NCI-H146 treated with DMSO at 0.1 percent for 48 hours (cell line): ENCODE measurements around the gene ATAD3A.
"Not testable (repeated sequence)": the region's sequence is repeated elsewhere in the genome, so short reads cannot be mapped to it uniquely, and the experiment has no call there.

Source experiments
- DNase-seq: peaks from one replicate; lab custom pipeline; 2025; ENCODE audit not compliant: unreplicated experiment; lab: John Stamatoyannopoulos, UW

The ATAD3A gene

DNA sequence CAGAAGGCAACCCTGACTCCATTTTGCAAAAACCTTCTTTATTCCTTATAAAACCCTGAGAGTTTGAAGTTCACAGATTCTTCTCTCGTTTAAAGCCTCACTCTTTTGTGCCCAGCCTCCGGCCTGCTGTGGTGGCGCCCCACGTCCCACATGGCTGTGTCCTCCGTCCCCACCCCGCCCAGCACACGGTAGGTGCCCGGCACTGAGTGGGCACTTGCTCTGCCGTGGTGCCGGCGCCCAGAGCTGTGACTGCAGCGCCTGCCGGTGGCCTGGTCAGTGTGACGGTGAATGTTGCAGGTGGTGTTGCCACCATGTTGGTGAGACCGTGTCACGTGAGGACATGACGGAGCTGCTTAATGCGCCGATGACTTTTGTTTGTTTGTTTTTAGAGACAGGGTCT lies 9.4 kb downstream of the ATAD3A start:
- no peak for DNase-seq

DNA sequence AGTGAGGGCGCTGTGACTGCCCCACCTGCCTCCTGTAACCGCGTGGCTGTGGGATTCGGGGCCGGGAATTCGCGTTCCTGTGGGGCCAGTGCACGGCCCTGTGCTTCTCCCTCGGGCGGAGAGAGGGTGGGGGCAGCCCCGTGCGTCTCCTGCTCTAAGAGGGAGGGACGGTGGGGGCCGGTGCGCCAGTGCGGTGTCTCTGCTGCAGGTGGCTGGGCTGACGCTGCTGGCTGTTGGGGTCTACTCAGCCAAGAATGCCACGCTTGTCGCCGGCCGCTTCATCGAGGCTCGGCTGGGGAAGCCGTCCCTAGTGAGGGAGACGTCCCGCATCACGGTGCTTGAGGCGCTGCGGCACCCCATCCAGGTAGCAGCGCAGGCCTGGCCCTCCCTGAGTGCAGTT lies 10.6 kb downstream of the ATAD3A start:
- not testable (repeated sequence) for DNase-seq

DNA sequence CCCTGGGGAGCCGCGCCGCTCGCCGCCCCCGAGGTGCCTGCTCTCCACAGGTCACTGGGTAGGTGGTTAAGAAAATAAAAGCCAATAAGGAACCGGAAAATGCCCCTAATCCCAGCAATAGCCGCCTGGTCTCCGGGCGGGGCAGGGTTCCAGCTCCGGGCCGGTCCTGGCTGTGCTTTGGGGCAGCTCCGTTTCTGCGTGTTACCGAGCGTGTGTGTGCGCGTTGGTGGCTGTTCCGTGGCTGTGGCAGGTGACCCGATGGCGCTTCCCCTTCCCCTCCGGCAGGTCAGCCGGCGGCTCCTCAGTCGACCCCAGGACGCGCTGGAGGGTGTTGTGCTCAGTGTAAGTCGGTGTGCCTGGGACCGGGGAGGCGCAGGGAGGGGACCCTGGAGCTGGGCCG lies 11.3 kb downstream of the ATAD3A start:
- DNase-seq: not testable (repeated sequence)

DNA sequence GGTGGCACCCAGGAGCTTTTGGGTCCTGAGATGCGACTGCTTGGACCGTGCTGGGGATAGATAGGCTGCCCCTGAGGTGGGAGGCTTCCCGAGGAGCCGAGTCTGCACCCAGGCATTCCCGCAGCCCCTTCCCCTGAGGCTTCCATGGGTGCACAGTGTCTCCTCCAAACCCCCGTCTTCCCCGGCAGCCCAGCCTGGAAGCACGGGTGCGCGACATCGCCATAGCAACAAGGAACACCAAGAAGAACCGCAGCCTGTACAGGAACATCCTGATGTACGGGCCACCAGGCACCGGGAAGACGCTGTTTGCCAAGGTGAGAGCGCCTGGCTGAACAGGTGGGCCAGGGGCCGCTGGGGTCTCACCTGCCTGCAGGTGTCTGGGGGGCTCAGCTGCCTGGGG lies 11.7 kb downstream of the ATAD3A start:
- not testable (repeated sequence) for DNase-seq

DNA sequence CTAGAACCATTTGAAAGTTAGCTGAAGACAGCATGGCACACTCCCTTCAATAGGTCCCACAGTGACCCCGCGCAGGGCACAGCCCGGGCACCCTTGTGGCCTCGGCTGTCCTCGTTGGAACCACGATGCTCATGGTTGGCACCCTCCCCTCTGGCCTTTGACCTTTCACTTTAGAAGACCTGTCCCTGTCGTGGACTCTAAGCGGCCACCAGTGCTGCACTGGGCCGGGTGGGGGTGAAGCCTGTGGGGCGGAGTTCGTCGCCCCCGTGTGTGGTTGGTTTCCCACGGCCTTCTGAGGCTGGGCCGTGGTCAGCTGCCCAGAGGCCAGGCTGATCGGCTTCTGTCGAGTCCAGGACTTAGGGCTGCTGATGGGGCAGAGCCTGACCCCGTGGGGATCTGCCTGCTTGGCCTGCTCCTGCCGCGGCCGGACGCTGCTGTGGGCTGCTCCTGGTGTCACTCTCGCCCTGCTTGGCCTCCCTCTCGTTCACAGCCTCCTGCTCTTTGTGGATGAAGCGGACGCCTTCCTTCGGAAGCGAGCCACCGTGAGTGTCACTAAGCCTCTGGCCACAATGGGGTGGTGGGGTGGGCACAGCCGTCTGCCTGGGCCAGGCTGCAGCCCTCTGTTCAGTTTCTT lies 12.9 kb downstream of the ATAD3A start:
- DNase-seq: not testable (repeated sequence)

DNA sequence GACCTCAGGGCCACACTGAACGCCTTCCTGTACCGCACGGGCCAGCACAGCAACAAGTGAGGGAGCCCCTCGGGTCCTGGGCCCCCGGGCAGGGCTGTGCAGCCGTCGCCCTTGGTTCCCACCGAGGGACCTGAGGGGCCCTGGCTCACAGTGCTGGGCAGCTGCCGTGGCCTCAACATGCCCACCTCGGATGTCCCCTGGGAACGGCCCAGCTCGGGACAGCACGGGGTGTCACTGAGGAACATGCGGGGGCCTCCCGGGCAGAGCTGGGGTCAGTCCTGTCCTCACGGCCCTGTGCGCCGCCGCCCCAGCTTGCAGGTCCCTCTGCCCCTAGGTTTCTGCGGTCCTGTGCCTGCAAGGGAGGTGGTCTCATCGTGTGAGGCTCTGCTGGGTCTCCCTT lies 14.5 kb downstream of the ATAD3A start:
- not testable (repeated sequence) for DNase-seq

DNA sequence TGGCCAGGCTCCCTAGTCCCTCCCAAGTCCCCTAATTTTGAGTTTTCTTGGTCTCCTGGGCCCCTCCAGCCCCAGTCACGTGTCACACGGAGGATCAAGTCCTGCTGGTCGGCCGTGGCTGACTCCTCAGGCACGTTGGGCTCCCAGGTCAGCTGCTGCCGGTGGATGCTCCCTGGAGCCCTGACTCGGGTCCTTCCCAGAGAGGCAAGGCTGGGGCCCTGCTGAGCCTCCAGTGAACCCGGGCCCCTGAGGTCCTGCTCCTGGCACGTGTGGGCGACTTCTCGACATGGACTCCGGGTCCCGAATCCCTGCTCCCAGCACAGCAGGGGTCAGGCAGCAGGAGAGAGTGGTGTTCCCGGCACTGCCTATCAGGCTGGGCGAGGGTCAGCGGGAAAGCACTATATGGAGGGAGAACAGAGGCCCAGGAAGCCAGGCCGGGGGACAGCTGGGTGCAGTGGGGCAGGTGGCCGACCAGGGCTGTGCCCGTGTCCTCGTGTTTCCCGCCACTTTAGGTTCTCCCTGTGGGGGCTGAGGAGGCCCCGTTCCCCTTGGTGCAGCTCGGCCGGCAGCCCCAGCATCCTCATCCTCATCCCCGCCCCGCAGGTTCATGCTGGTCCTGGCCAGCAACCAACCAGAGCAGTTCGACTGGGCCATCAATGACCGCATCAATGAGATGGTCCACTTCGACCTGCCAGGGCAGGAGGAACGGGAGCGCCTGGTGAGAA lies 15.3 kb downstream of the ATAD3A start:
- DNase-seq: no peak

DNA sequence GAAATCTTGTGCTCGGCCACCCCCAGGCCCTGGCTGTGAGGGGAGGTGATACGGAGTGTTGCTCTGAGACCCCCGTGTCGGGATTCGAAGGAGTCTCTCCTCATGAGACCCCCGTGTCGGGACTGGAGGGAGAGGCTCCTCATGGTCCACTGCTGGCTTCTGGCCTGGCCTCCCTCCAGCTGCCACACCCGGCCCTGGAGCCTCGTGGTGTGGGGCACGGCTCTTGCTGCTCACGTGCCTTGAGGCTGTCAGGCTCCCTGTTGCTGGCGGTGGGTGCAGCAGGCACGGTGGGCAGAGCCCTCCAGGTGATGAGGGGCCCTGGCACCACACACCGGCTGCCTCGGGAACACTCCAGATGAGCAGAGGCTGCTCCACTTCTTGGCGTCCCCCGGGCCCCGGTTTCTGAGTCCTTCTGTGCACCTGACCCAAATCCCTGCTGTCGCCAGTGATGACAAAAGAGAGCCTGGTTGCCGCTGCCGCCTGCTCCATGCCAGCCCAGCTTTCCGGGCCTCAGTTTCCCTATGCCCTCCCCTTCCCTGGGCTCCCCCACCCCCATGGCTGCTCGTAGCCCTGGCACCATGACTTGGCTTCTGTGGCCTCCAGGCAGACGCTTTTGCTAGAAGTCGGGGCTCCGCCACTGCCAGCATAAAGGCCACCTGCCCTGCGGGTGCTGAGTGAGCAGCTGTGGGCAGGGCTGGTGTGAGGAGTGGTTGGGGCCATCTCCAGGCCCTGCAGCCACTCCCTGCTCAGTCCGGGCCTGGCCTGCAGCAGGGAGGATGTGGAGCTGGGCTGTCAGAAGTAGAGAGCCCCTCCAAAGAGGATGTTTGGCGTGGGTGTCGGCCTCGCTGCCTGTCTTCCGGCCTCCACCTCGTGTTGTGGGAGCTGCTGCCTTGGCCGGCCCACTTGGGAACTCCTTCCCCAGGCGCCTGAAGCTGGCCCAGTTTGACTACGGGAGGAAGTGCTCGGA lies 16.6 kb downstream of the ATAD3A start:
- DNase-seq: no peak

DNA sequence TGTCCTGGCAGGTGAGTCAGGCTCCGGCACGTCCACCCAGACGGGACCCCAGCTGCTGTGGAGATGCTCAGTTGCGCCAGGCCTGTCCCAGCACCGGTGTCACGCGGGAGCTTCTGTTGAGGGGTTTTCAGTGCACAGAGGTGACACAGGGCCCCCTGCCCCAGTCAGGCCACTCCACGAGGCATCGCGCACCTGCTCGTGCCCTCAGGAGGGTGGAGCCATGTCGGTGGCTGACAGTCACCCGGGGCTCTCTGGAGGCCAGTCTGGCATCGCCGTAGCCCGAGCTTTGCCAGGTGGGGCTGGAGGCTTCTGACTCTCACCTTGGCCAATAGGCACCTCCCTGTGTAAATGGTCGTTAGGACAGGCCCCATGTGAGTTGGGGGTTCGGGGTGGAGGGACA lies 17.4 kb downstream of the ATAD3A start:
- no peak for DNase-seq

DNA sequence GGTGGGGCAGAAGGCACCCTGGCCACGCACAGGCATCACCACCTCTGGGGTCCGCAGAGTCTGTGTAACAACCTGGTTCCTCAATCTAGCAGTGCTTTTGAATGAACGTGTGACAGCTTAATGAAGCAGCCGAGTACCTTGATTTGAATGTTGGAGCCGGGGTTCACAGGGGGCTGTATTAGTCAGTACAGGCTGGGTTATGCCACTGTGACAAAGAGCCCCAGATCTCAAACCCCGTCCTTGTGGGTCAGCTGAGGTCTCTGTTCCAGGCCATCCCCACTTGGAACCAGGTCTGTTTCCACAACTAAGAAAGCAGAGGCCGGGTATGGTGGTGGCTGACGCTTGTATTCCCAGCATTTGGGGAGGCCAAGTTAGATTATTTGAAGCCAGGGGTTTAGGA lies 18.0 kb downstream of the ATAD3A start:
- DNase-seq: no peak

DNA sequence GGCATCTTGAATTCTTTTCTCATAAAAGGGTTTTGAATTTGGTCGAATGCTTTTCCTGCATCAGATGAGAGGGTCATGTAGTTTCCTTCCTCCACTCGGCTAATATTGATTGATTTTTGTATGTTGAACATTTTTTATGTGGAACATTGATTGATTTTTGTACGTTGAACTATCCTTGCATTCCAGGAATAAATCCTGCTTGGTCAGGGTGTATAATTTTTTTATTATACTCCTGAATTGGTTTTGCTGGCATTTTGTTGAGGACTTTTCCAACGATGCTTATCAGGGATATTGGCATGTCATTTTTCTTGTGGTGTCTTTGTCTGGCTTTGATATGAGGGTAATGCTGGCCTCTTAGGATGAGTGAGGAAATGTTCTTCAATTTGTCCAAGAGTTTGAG lies 20.0 kb downstream of the ATAD3A start:
- no peak for DNase-seq

DNA sequence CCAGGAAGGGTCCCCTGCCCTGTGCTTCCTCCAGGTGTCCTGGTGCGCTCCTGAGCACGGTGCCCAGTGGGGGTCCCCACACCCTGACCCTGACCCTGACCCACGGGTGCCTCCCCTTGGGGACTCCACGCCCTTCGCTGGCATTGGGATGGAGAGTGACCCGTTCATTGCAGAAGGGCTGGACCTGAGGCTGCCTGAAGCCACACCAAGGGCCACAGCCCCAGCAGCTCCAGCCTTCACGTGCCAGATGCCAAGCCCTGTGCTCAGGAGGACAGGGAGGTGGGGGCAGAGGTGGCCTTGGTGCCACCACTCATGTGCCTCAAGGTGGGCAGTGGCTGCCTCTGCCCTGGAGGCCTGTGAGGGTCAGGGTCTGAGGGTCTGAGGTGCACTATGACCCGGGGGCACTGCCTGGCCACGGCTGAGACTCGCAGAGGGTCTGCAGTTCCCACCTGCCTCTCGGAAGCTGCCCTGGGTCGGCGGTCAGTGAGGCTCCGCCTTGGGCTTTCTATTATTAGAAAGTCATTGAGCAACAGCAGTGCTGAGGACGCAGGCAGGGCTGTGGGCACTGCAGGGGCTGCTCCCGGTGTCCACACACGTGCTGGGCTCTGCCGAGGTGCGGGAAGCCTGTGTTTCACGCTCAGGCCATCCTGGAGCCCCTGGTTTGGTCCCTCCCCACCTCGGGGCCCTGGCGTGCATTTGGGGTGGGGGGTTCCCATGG lies 21.4 kb downstream of the ATAD3A start:
- DNase-seq: not testable (repeated sequence)

DNA sequence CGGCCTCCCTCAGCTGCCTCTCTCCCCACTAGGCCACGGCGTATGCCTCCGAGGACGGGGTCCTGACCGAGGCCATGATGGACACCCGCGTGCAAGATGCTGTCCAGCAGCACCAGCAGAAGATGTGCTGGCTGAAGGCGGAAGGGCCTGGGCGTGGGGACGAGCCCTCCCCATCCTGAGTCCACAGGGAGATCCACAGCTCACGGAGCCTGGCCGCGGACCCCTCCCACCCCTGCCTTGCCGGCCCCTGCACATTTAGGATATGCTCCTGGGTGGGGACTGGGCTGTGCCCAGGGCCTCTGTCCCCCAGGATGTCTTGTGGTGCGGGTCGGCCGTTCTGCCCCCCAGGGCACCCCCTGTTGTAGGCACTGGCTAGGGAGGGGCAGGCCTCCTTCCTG lies 21.9 kb downstream of the ATAD3A start:
- DNase-seq: not testable (repeated sequence)

DNA sequence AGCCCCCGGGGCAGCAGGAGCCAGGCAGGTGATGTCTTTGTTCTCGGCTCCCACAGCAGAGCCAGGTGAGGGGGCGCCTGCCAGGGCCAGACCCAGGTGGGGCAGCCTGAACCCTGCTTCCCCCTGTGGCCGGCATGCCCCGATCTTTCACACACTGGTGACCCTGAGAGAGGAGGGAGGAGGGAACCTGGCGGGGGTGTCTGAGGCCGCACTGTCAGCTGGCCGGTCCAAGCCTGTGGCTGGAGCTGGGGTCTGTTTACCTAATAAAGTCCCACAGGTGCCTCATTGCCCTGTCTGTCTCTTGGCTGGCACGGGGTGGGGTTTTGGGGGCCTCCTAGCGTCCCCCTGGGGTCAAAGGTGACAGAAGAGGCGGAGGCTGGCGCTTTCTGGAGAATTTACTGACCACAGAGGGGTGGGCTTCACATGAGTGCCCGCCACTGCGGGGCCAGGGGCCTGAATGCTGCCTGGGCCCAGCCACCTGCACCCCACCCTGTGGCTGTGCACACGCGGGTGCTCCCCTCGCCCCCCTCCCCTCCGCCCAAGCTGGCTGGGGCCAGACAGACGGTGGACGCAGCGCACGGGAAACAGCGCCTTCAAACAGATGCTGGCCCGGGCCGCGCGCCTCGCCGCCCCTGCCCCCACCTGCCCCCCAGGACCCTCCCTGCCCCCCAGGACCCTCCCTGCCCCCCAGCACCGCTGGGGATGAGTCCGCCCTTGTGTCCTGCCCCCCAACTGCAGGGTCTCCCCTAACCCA lies 22.6 kb downstream of the ATAD3A start:
- DNase-seq: no peak

DNA sequence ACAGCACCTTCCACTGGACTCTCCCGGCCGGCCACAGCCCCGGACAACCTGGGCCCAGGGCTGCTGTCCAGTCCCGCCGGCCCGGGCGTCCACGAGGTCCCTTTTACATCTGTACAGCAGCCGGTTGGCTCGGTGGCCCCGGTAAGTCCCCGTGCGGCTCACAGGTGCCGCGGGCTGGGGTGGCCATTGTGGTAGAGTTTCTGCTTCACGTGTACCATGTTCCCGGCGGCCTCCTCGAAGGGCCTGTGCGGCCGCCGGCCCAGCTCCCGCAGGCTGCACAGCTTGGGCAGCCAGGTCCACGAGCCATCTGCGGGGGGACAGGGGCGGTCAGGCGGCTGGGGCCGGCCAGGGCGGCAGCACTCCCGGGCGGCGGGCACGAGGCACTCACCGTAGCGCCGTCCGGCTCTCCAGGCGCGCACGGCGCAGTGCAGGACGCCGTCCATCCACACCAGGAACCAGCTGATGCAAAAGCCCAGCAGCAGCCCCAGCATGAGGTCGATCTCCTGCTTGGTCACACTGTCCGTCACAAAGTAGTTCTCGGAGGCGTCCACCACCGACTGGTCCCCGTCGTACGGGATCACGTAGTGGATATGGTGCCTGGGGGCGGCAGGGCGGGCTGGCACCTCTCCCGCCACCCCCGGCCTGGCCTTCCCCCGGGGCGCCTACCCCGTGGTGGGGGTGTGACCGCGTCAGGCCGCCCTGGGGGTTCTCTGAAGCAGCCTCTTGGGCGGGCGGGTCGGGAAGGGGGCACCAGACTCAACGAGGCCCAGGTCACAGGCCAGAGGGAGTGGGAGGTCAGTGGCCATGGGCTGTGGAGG lies 23.4 kb downstream of the ATAD3A start:
- no peak for DNase-seq

DNA sequence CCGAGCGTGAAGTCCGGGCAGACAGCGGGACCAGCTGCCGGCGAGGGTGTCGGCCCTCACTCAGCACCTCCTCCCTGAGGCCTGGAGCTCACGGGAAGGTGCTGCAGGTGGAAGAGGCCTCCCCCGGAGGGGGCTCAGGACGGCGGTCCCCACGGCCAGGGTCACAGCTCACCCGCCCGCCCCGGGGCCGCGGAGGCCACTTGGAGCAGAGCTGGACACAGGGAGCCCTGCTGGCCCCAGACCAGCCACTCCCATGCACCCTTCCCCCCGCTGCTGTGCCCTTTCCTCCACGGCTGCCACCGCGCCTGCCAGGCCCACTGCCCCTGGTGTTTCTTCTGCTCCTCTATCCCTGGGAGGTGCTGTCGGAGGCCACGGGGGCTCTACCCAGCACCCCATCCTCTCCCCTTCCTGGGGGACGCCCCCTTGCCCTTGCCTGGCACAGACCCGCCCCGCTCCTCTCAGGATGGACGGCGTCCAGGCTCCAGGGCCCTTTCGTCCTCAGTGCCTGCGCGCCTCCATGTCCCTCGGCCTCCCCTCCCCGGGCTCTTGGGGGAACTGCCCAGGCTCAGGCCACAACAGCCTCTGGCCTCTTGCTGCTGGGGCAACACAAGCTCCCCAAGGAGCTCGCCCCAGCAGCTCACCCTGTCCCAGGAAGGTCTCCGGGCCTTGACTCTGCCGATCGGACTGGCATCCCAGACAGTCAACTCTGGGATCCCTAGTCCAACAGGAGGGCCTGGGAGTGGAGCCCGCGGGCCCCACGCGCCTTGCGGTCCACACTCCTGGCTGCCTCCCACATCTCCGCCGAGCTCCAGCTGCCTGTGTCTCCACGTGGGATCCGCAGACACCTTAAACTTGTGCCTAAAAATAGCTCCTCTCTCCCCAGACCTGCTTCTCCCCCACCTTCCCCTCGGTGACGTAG lies 24.3 kb downstream of the ATAD3A start:
- DNase-seq: no peak

DNA sequence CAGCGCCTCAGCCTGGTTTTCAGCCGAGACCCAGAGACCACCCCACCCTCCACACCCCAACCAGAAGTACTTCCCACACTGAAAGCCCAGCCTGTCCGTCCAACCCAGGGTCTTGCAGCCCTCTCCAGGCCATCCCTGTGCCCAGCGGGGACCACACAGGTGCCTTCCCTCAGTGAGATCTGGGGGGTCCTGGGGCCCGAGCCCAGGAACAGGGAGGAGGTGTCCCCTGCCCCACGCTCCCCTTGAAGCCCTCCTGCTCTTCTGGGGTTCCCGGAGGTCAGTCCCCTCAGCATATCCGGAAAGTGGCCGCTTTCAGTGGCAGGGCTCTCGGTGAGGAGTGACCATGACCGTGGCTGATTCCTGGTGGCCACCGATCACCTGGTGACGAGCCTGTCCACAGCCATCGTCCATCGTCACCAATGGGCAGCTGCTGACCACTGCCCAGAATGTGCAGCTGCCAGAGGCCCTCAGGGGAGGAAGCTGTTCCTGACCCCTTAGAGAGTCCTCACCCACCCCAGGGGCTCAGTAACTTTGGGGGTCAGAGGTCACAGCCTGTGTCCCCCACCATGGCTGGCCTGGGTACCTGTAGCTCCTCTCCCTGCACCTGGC lies 25.1 kb downstream of the ATAD3A start:
- no peak for DNase-seq

DNA sequence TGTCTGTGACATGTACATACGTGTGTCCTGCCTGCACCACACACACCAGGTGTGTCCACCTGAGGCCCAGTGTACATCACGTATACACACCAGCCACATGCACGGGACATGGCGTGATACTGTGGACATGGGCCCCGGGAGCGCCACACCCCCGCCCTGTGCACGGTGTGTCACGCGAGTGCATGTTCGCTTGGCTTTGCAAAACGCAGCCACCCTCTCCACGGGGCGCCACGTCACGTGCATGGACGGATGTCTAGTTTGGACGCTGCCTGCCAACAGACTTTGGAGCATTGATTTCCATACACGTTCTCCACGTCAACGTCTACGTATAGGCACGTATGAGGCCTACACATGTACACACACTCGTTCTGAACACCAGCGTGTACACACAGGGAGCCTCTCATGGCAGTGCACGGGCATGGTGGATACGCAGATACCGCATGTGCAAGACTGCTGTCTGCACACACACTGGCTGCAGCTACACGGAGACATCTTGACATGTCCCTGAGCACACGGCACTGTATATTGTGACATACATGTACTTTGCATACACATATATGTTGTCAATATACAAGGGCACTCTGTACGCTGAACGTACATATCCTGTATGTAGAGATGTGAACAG lies 25.8 kb downstream of the ATAD3A start:
- DNase-seq: no peak
